Measurements from ENCODE around the gene RNF125. TPM values are rescaled to one million over a fixed set of nuclear protein-coding genes. Genes with fewer than 3 reads are reported as not detected.
"Not testable (repeated sequence)": the region's sequence is repeated elsewhere in the genome, so short reads cannot be mapped to it uniquely, and the experiment has no call there.

RNF125 gene
- total RNA-seq = 3.8 TPM
- long read RNA-seq, full-length matches to known transcripts = 8 of 12 reads
- long read RNA-seq, partial matches to known transcripts = 1 of 12 reads
- long read RNA-seq, other reads (novel, unspliced or antisense) = 3 of 12 reads

DNA sequence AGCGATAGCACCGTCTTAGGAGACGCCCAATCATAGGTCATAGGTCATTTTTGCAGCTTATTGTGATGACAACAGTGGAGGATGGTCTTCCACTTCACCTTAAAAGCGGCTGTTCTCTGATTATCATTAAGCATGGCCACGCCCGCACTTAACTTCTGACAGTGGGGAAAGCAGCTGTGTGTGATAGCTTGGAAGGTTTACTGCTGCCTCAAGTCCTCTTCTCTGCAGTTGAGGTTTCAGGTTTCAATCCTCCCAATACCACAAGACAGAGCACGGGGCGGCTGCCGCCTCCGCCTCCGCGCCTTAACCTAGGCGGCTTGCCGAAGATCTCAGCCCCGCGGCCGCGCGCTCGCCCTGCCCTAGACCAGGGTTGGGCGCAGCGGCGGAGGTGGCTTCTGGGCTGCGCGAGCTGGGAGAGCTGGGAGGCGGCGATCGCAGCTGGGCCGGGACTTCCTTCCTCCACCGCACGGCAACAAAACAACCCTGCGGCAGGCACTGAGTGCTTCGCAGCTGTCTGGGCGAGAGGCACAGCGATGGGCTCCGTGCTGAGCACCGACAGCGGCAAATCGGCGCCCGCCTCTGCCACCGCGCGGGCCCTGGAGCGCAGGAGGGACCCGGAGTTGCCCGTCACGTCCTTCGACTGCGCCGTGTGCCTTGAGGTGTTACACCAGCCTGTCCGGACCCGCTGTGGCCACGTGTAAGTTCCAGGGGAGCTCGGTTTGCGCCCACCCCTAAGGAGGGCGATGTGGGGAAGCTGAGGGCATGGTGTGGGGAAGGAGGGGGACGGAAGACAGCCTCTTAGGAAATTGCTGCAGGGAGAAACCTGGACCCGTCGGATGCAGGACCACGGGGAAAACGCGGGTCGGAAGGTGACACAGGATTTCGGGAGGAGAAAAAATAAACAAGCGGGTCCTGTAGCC, at the start of gene RNF125:
Gene RNF125, plus strand, starts transcription at position 495 of the 920 bp plus-strand sequence. Its CDS starts 39 bp downstream, at position 534.
- ATAC-seq (ENCODE audit: poor library complexity) (peak; percentile 96), DNase-seq (peak; percentile 91)
- intact Hi-C loops (cut with DNase I) = loop anchor here (5.0 kb wide), 1 partner anchor 36 kb away; no protein-coding TSS in a partner anchor

- ATAC-seq (ENCODE audit: poor library complexity) (no peak), DNase-seq (no peak)
- intact Hi-C loops (cut with DNase I) = no loop called here
Measured at GRCh38 chr18:31970617-31971016, 48.0 kb upstream of the RNF125 start.

GRCh38 chr18:31973929-31974546, 44.6 kb upstream of the RNF125 start:
- ATAC-seq (ENCODE audit: poor library complexity) (no peak), DNase-seq (no peak)
- intact Hi-C loops (cut with DNase I) = no loop called here

- intact Hi-C loops (cut with DNase I) = loop anchor here (5.0 kb wide), 1 partner anchor 229 kb away; no protein-coding TSS in a partner anchor
- ATAC-seq (ENCODE audit: poor library complexity) (no peak), DNase-seq (no peak)
Measured at GRCh38 chr18:31976242-31976641, 42.4 kb upstream of the RNF125 start.

DNA sequence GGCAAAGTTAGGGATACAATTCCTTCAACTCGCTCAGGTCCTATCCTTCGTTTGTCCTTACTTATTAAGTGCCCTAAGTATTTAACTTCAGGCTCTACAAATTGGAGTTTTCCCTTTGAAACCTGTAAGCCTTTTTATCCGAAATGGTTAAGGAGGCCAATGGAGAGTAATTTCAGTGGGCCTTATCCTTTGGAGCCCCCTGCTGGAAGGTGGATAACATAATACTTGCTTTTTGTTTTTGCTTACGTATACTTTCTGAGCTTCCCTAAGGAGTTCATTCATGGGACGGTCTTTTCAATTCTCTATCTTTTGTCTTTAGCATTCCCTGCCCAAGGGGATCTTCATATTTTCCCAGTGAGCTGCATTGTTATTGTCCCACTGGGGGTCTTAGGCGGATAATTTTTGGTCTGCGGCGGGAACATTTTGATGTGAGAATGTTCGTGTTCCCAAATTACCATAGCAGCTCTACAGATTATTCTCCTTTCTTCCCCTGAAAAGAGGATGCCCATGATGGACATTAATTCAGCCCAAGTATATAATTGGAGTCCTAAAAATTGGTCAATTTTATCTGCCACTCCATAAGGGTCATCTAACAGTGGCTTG, 41.3 kb upstream of the RNF125 start:
- intact Hi-C loops (cut with DNase I) = loop anchor here (5.0 kb wide), 1 partner anchor 230 kb away; no protein-coding TSS in a partner anchor
- ATAC-seq (ENCODE audit: poor library complexity) (peak; percentile 62), DNase-seq (no peak)

DNA sequence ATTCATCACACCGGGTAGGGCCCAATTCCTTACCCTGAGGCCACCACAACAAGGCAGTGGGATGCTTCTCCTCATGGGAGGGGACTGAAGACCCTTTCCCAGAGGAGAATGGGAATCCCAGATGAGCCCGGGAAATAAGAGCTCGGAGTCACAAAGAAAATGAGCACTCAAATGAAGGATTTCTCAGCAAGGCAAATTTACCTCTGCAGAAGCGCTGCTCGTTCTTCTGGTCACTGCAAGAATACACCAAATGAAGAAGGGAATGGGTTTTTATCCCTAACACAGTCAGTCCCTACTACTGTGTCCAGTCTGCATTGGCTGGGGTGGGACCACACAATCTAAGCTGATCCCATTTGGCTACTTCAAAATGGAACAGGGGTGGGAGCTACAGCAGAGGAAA, 40.0 kb upstream of the RNF125 start:
- ATAC-seq (ENCODE audit: poor library complexity) = no peak
- no peak for DNase-seq
- intact Hi-C loops (cut with DNase I) = loop anchor here (5.0 kb wide), 1 partner anchor 231 kb away; no protein-coding TSS in a partner anchor

DNA sequence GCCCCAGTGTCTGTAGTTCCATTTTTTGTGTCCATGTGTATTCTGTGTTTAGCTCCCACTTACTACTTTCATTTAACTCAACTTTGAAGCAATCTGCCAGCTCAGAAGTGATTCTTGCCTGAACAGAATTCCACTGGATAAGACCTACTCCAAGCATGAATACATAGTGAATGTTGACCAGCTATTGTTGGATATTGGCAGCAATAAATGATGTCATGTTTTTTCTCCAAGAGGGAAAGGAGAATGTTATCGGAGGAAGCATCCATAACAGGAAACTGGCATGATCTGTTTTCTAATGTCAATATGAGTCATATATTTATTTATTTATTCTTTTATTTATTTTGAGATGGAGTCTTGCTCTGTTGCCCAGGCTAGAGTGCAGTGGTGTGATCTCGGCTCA, 38.9 kb upstream of the RNF125 start:
- no peak for ATAC-seq (ENCODE audit: poor library complexity)
- no peak for DNase-seq
- intact Hi-C loops (cut with DNase I) = loop anchor here (5.0 kb wide), 2 partner anchors 38 to 232 kb away; partner anchors contain the start of gene RNF125

GRCh38 chr18:31980863-31981262, 37.8 kb upstream of the RNF125 start:
- intact Hi-C loops (cut with DNase I) = loop anchor here (5.0 kb wide), 1 partner anchor 36 kb away; the partner anchor contains the start of gene RNF125
- DNase-seq (no peak), ATAC-seq (ENCODE audit: poor library complexity) (no peak)

DNA sequence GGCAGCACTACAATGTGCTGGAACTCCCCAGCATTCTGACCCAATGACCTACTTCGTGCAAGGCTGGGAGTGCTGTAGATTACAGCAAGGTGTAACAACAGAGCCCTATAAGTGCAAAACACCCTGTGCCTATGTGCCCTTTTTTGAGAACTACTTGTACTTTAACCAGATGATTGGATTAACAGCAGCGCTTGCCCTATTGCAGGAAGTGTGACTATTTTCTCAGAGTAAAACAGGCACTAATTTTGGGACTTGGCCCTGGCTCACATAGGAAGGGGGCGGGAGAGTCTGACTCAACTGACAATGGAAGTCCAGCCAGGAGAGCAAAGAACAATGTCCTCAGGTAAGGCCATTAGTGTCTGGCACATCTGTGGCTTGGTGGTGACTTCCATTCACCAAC, 35.6 kb upstream of the RNF125 start:
- DNase-seq (no peak), ATAC-seq (ENCODE audit: poor library complexity) (peak; percentile 73)
- intact Hi-C loops (cut with DNase I) = loop anchor here (5.0 kb wide), 1 partner anchor 34 kb away; the partner anchor contains the start of gene RNF125

- intact Hi-C loops (cut with DNase I) = loop anchor here (5.0 kb wide), 1 partner anchor 33 kb away; the partner anchor contains the start of gene RNF125
- ATAC-seq (ENCODE audit: poor library complexity) = no peak
- DNase-seq = no peak
Measured at GRCh38 chr18:31983976-31984375, 34.6 kb upstream of the RNF125 start.

DNA sequence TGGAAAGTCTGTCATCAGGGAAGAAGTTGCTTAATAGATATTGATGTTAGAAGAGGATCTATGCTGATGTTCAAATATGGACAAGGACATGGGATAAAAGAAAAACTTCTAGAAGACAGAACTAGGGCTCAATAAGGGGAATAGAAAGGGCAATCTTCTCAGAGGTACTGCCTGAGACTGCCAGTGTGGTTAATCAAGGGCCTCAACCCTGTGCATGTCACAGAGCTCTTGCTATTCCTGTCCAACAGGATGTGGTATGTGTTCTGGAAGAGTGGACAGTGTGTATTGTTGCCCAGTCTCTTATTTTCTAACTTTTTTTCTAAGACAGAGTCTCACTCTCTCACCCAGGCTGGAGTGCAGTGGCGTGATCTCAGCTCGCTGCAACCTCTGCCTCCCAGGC, 27.8 kb upstream of the RNF125 start:
- no peak for DNase-seq
- no peak for ATAC-seq (ENCODE audit: poor library complexity)
- intact Hi-C loops (cut with DNase I) = no loop called here

DNA sequence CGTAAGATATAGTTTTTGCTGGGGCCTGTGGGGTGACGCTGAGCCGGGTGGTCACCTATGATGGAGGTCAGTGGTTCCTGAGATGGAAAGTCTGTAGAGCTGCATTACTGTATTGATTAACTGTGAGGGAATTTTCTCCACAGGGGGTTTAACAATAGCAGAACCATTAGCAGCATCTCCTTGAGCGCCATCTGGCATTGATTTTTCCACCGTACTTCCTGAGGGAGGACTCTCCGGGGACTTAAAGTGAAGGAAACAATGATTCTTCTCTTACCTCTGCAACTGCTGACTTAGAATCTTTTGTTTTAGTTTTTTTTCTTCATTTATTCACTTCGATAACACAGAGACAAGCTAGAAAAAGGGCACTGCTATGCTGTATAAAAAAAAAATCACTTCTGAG, 22.6 kb upstream of the RNF125 start:
- ATAC-seq (ENCODE audit: poor library complexity) (no peak), DNase-seq (no peak)
- intact Hi-C loops (cut with DNase I) = no loop called here

DNA sequence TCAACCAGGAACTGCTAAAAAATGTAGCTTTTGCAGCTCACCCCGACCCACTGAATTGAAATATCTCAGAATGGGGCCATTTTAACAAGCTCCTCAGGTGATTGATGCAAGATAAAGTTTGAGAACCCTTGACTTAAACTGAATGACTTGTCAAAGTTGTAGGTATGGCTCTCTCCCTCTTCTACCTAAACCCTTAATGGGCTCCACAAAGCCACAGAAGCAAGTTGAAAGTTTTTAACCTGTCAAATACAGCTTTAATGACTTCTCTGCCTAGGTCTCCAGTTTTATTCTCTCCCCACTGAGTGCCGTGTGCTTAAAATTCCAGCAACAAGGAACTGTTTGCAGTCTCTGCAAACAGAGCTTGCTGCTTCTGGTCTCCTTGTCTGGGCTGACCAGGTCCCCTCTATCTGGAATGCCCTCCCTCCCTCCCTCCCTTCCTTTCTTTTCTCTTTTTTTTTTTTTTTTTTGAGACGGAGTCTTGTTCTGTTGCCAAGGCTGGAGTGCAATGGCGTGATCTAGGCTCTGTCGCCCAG, 19.7 kb upstream of the RNF125 start:
- intact Hi-C loops (cut with DNase I) = no loop called here
- ATAC-seq (ENCODE audit: poor library complexity) = no peak
- no peak for DNase-seq

DNA sequence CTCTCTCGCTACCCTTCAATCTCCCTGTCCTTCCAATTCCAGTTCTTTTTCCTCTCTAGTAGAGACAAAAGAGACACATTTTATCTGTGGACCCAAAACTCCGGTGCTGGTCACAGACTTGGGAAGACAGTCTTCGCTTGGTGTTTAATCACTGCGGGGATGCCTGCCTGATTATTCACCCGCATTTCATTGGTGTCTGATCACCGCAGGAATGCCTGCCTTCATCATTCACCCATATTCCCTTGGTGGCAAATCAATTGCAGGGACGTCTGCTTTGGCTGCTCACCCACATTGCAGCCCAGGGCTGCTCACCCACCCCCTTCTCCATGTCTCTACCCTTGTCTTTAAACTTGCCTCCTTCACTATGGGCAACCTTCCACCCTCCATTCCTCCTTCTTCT, 17.5 kb upstream of the RNF125 start:
- DNase-seq; intact Hi-C loops (cut with DNase I); ATAC-seq (ENCODE audit: poor library complexity): not testable (repeated sequence)

GRCh38 chr18:32003822-32004221, 14.8 kb upstream of the RNF125 start:
- ATAC-seq (ENCODE audit: poor library complexity); DNase-seq; intact Hi-C loops (cut with DNase I): not testable (repeated sequence)

DNA sequence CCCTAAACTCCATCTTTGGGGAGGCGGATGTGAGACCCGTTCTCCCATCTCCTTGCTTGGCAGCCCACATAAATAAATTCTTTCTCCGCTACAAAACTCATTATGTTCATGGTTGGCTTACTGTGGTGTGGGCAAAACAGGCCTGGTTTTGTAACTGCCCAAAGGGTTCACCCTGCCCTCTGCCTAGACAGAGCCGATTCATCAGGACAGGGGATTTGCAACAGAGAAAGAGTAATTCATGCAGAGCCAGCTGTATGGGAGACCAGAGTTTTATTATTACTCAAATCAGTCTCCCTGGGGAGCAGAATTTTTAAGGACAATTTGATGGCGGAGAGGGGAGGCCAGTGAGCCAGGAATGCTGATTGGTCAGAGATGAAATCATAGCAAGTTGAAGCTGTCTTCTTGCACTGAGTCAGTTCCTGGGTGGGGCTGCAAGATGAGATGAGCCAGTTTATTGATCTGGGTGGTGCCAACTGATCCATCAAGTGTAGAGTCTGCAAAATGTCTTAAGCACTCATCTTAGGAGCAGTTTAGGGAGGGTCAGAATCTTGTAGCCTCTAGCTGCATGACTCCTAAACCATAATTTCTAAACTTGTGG, 8.4 kb upstream of the RNF125 start:
- ATAC-seq (ENCODE audit: poor library complexity) = no peak
- intact Hi-C loops (cut with DNase I) = no loop called here
- DNase-seq = no peak

DNA sequence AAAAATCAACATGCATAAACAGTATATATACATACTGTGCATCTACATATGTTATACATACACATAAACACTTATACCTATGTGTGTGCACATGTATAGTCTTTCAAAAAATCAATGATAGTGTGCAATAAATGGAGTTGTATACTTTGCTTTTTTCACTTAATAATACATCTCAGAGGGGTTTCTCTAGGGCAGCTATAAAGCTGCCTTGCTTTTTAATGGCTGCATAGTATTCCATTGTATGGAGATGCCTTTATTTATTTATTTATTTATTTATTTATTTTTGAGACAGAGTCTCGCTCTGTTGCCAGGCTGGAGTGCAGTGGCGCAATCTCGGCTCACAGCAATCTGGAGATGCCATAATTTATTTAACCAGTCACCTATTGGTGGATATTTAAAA, 7.4 kb upstream of the RNF125 start:
- no peak for DNase-seq
- no peak for ATAC-seq (ENCODE audit: poor library complexity)
- intact Hi-C loops (cut with DNase I) = no loop called here

Data from Right ventricle myocardium superior (tissue), 1 donor.